ENCODE measurements around the gene YIPF1. TPM values are rescaled to one million over a fixed set of nuclear protein-coding genes. Genes with fewer than 3 reads are reported as not detected.
"Not testable (repeated sequence)": the region's sequence is repeated elsewhere in the genome, so short reads cannot be mapped to it uniquely, and the experiment has no call there.

Gene YIPF1
- total RNA-seq, 1 donor from 2014 or later = 22.2 TPM

GRCh38 chr1:53842347-53842746 is 47.2 kb downstream of the YIPF1 start:
- DNase-seq (ENCODE audit: low read depth) = no peak

GRCh38 chr1:53838654-53838974 is 51.0 kb downstream of the YIPF1 start:
- DNase-seq (ENCODE audit: low read depth) = no peak

GRCh38 chr1:53837924-53838653 is 51.5 kb downstream of the YIPF1 start, which contains the start of gene NDC1:
Gene NDC1, minus strand, starts transcription at chr1:53838296. Its CDS starts 35 bp downstream, at chr1:53838261.
- DNase-seq (ENCODE audit: low read depth) = peak; percentile 98

GRCh38 chr1:53837646-53837923 is 52.0 kb downstream of the YIPF1 start:
- no peak for DNase-seq (ENCODE audit: low read depth)

GRCh38 chr1:53835491-53835890 is 54.1 kb downstream of the YIPF1 start:
- DNase-seq (ENCODE audit: low read depth) = no peak

GRCh38 chr1:53834776-53835175 is 54.8 kb downstream of the YIPF1 start:
- DNase-seq (ENCODE audit: low read depth) = no peak

GRCh38 chr1:53833393-53833792 is 56.2 kb downstream of the YIPF1 start:
- no peak for DNase-seq (ENCODE audit: low read depth)

GRCh38 chr1:53826367-53826766 is 63.2 kb downstream of the YIPF1 start:
- peak; percentile 29 for DNase-seq (ENCODE audit: low read depth)

- no peak for DNase-seq (ENCODE audit: low read depth)
Observed at GRCh38 chr1:53825306-53825705, 64.3 kb downstream of the YIPF1 start.

GRCh38 chr1:53822931-53823330 is 66.7 kb downstream of the YIPF1 start:
- DNase-seq (ENCODE audit: low read depth) = no peak

GRCh38 chr1:53821380-53821779 is 68.2 kb downstream of the YIPF1 start:
- DNase-seq (ENCODE audit: low read depth) = no peak

GRCh38 chr1:53819387-53819786 is 70.2 kb downstream of the YIPF1 start:
- DNase-seq (ENCODE audit: low read depth) = no peak

GRCh38 chr1:53816584-53816983 is 73.0 kb downstream of the YIPF1 start:
- not testable (repeated sequence) for DNase-seq (ENCODE audit: low read depth)

GRCh38 chr1:53815484-53815883 is 74.1 kb downstream of the YIPF1 start:
- not testable (repeated sequence) for DNase-seq (ENCODE audit: low read depth)

GRCh38 chr1:53811414-53811851 is 78.2 kb downstream of the YIPF1 start:
- DNase-seq (ENCODE audit: low read depth) = peak; percentile 32

- DNase-seq (ENCODE audit: low read depth) = no peak
Observed at GRCh38 chr1:53810497-53810896, 79.1 kb downstream of the YIPF1 start.

GRCh38 chr1:53810007-53810406 is 79.6 kb downstream of the YIPF1 start:
- no peak for DNase-seq (ENCODE audit: low read depth)

GRCh38 chr1:53807916-53808315 is 81.7 kb downstream of the YIPF1 start:
- peak; percentile 47 for DNase-seq (ENCODE audit: low read depth)

GRCh38 chr1:53804791-53805505 is 84.6 kb downstream of the YIPF1 start:
- DNase-seq (ENCODE audit: low read depth) = peak; percentile 32

- no peak for DNase-seq (ENCODE audit: low read depth)
Observed at GRCh38 chr1:53804181-53804580, 85.4 kb downstream of the YIPF1 start.
